MG63 (cell line): Measurements from ENCODE around the gene TIGD1. TPM values are rescaled to one million over a fixed set of nuclear protein-coding genes. Genes with fewer than 3 reads are reported as not detected.

Experiments used
- DNase-seq: peaks from one replicate; pipeline ENCODE4 v3.0.0-alpha.2; 2020
- H3K27me3 ChIP-seq: fragments of 250-450 bp; sonication (Bioruptor Pico); 2 replicates; pipeline ENCODE4 v1.5.1; 2020; ENCODE audit warnings: mild to moderate bottlenecking, moderate library complexity
- H3K36me3 ChIP-seq: fragments of 250-450 bp; sonication (Bioruptor Pico); 2 replicates; pipeline ENCODE4 v1.5.1; 2020; ENCODE audit warnings: mild to moderate bottlenecking, moderate library complexity
- H3K4me3 ChIP-seq: fragments of 250-450 bp; sonication (Bioruptor Pico); 2 replicates; pipeline ENCODE4 v1.5.1; 2020; ENCODE audit warnings: mild to moderate bottlenecking, moderate library complexity
- H3K9me3 ChIP-seq: fragments of 250-450 bp; sonication (Bioruptor Pico); 2 replicates; pipeline ENCODE4 v1.5.1; 2020; ENCODE audit warnings: mild to moderate bottlenecking, moderate library complexity
- total RNA-seq: library from RNA; depleted of rRNA; stranded (reverse); fragments of >200 nt; shearing (Covaris generic); gene quantifications from 2 replicates; pipeline ENCODE4 v1.2.3, GENCODE V29; 2014; ENCODE audit warnings: low replicate concordance; rRNA removed

Gene TIGD1
- total RNA-seq, 1 experiment from 2014 or later, result 6.7 TPM

DNA sequence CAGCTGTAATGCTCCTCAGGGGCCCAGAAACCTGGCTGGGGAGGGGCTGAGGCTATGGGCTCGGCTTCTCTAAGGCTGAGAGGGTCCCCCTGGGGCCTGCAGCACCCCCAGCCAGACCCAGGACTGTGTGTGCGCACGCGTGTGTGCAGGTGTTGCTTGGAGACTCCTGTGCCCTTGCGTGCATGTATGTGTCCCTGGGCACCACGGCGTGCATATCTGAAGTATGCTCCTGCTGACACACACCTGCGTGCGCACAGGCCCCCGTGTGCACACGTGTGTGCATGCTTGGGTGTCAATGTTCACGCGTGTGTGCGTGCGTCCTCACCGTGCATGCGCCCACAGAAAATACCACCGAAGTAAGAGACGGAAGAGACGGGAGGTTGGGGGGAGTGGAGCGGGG lies 47.8 kb downstream of the TIGD1 start:
- H3K27me3 ChIP-seq, result peaks cover 9% of the 10 kb centered on the region; the same call in 1 of the 2 replicates
- no peak overlapping the region for H3K4me3 ChIP-seq
- no peaks in the 10 kb centered on the region for H3K36me3 ChIP-seq
- no peak for DNase-seq
- H3K9me3 ChIP-seq, result no peaks in the 10 kb centered on the region

DNA sequence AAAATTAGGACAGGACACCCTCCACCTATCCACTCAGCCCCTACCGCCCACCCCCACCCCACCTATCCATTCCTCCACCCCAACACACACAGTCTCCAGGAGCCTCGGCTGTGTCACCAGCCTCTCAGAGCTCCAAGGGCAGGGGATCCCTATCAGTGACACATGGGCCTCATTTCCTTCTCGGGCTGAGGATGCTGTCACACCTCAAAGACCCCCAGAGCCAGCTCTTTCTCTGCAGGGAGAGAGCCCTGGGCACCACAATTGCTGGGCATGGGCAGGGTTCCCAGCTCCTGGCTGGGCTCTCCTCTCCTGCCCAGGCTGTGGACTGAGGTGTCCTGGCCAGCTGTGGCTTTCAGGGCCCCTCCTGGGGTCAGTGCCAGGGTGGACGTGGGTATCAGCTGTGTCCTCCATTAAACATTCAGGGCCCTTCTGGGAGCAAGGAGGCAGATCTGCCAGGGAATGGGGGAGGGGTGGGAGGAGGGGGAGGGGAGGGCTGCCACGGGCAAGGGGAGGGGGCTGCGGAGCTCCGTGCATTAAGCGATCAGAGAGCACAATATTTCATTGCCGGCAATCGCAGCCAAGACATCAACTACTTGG lies 48.5 kb downstream of the TIGD1 start:
- no peak for DNase-seq
- Histone ChIP-seq H3K9me3 (no peaks in the 10 kb centered on the region), H3K36me3 (no peaks in the 10 kb centered on the region), H3K27me3 (peaks cover 9% of the 10 kb centered on the region; the same call in 1 of the 2 replicates), H3K4me3 (no peak overlapping the region)

DNA sequence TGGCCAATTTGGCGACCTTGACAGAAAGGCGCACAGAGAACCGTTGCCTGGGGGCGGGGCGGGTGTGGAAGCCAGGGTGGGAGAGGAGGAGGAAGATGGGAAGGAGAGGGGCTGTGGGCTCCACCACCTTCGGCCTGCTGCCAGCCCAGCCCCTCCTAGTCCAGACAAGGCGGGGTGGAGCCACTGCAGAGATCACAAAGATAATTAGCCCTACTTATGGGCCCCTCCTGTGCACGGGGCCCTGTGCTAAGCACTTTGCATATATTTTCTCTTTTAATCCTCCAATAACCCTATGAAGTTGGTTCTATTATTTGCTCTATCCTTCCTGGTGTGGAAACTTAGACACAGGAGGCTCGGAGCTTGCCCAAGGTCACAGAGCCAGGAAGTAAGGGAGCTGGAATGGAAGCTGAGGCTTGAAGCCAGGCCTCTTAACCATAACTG lies 49.0 kb downstream of the TIGD1 start:
- H3K27me3 ChIP-seq, result peaks cover 9% of the 10 kb centered on the region; the same call in 1 of the 2 replicates
- no peak overlapping the region for H3K4me3 ChIP-seq
- DNase-seq, result no peak
- no peaks in the 10 kb centered on the region for H3K36me3 ChIP-seq
- H3K9me3 ChIP-seq, result no peaks in the 10 kb centered on the region

DNA sequence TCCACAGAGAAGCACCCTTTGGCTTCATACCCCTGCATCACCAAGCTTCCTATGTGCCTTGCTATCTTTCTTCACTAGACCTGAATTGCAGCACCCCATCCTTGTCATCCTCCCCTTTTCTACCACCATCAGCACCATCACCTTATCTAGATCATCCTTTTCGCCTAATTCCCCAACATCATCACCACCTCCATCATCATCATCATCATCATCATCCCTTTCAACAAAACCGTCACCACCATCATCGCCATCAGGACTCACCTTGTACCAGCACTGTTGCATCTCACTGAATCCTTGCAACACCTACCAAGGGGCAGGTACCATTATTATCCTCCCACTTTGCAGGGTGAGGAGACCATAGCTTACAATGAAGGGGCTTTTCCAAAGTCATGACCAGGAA lies 51.9 kb downstream of the TIGD1 start:
- Histone ChIP-seq H3K27me3 (peaks cover 4% of the 10 kb centered on the region; the same call in 1 of the 2 replicates), H3K9me3 (no peaks in the 10 kb centered on the region), H3K36me3 (no peaks in the 10 kb centered on the region), H3K4me3 (no peak overlapping the region)
- DNase-seq, result no peak

Other genes with a start within 250 kb of the TIGD1 start
- gene ALPP, start 171.8 kb downstream of the TIGD1 start, total RNA-seq, result not detected in 2 replicates
- gene ALPG, start 143.7 kb downstream of the TIGD1 start, total RNA-seq, result not detected in 2 replicates
- gene ALPI, start 94.4 kb downstream of the TIGD1 start, total RNA-seq, result not detected in 2 replicates
- gene ECEL1, start 62.7 kb downstream of the TIGD1 start, total RNA-seq, result not detected in 2 replicates
- gene PRSS56, start 30.2 kb downstream of the TIGD1 start, total RNA-seq, result not detected in 2 replicates
- not detected in 2 replicates for gene CHRND, start 24.4 kb downstream of the TIGD1 start, total RNA-seq
- gene CHRNG, start 10.9 kb downstream of the TIGD1 start, total RNA-seq, result not detected in 2 replicates
- 96.4 and 110 TPM in 2 replicates for gene EIF4E2, start 132 bp upstream of the TIGD1 start, total RNA-seq
- not detected in 2 replicates for gene EFHD1, start 83.0 kb upstream of the TIGD1 start, total RNA-seq
- gene GIGYF2, start 146.8 kb upstream of the TIGD1 start, total RNA-seq, result 32.9 and 37.4 TPM in 2 replicates
- gene KCNJ13, start 226.0 kb upstream of the TIGD1 start, total RNA-seq, result not detected in 2 replicates